ENCODE measurements around the gene CDCP2. TPM values are rescaled to one million over a fixed set of nuclear protein-coding genes. Genes with fewer than 3 reads are reported as not detected.
"Not testable (repeated sequence)": the region's sequence is repeated elsewhere in the genome, so short reads cannot be mapped to it uniquely, and the experiment has no call there.

Gene CDCP2
- total RNA-seq, 1 donor, result not detected

DNA sequence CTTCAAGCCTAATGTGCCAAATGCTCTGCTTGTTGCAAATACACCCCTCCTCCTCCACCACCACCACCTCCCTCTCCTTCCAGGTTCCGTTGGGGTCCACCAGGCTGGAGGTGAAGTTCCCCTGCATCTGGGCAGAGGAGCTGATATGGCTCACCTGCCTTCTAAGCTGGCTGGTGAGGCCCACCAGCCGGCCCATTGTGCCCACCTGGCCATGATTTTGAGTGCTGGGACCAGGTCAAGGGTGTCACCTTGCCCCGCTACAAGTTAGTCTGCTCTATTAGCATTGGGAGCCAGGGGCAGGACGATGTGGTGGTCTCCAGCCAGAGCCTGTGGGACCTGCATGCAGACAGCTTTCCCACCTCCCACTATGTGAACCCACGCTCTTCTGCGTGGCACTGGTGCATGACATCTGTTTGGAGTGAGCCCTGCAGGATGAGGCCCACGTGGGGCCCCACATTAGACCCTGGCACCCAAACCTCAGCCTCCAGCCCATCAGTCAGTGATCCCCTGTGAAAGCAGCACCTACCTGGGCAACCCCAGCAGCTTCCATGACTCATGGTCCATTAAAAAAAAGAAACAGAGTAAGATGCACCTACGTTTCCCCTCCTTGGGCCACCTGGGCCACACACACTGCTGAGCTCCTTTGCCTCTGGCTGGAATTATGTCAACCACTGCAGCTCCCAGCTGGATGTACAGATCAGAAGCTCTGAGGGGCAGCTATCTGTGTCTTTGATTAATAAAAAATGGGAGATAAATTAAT lies 15.6 kb upstream of the CDCP2 start:
- no peak overlapping the region for H3K4me2 ChIP-seq (ENCODE audit: insufficient read depth, low read length)
- H3K27me3 ChIP-seq (ENCODE audit: insufficient read depth, low read length), result no peaks in the 10 kb centered on the region
- TF ChIP-seq, protein P1, sequence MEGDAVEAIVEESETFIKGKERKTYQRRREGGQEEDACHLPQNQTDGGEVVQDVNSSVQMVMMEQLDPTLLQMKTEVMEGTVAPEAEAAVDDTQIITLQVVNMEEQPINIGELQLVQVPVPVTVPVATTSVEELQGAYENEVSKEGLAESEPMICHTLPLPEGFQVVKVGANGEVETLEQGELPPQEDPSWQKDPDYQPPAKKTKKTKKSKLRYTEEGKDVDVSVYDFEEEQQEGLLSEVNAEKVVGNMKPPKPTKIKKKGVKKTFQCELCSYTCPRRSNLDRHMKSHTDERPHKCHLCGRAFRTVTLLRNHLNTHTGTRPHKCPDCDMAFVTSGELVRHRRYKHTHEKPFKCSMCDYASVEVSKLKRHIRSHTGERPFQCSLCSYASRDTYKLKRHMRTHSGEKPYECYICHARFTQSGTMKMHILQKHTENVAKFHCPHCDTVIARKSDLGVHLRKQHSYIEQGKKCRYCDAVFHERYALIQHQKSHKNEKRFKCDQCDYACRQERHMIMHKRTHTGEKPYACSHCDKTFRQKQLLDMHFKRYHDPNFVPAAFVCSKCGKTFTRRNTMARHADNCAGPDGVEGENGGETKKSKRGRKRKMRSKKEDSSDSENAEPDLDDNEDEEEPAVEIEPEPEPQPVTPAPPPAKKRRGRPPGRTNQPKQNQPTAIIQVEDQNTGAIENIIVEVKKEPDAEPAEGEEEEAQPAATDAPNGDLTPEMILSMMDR (IDR thresholded peaks at IDR 0.05; ENCODE audit: extremely low read depth, low read depth, low read length), result no peak
- no peaks in the 10 kb centered on the region for H3K79me2 ChIP-seq (ENCODE audit: insufficient read depth, low read length)
- no peak for DNase-seq (ENCODE audit: insufficient read length, low spot score, missing footprints)
- H3K4me1 ChIP-seq (ENCODE audit: insufficient read depth, low read length), result no peaks in the 10 kb centered on the region
- no peak overlapping the region for H2AFZ ChIP-seq (ENCODE audit: low read length)
- no peak overlapping the region for H3K4me3 ChIP-seq (ENCODE audit: insufficient read depth, low read length)
- H4K20me1 ChIP-seq (ENCODE audit: insufficient read depth, low read length), result no peaks in the 10 kb centered on the region
- no peak overlapping the region for H3K27ac ChIP-seq (ENCODE audit: low read depth, low read length)
- no peaks in the 10 kb centered on the region for H3K9me3 ChIP-seq (ENCODE audit: low read depth, low read length)
- no peaks in the 10 kb centered on the region for H3K36me3 ChIP-seq (ENCODE audit: insufficient read depth, low read length)

DNA sequence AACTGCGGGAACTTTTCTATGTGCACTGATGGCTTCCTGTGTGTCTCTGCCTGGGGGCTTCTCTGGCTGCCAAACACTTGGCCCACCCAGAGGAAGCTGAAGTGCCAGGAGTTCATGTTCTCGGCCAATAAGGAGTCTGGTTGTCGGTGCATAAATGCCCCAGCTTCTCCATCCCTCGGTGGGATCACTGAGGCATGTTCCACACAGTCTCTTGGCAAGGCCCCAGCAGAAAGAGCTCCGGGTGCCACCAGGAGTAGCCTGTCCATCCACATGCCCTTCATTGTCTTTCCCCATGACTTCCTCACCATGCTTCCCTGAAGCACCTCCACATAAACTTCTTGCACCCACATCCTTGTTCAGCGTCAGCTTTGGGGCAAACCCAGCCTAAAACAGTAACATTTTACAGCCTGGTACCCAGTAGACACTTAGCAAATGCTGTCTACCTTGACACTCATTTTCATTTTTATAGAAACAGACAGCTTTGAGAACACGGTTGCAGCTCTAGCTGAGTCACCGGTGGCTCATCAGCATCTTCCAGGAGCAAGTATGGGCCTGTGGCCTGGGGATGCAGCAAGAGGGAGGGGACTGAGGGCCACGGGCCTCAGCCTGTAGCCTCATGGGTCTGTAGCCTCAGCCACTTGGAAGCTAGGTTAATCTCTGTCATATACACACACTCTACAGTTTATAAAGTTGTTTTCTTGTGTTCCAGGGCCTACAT lies 14.8 kb upstream of the CDCP2 start:
- Histone ChIP-seq H3K4me3 (ENCODE audit: insufficient read depth, low read length) (no peak overlapping the region), H3K4me2 (ENCODE audit: insufficient read depth, low read length) (no peak overlapping the region), H3K79me2 (ENCODE audit: insufficient read depth, low read length) (no peaks in the 10 kb centered on the region), H3K9me3 (ENCODE audit: low read depth, low read length) (no peaks in the 10 kb centered on the region), H3K27ac (ENCODE audit: low read depth, low read length) (no peak overlapping the region), H2AFZ (ENCODE audit: low read length) (no peak overlapping the region), H4K20me1 (ENCODE audit: insufficient read depth, low read length) (no peaks in the 10 kb centered on the region), H3K36me3 (ENCODE audit: insufficient read depth, low read length) (no peaks in the 10 kb centered on the region), H3K27me3 (ENCODE audit: insufficient read depth, low read length) (no peaks in the 10 kb centered on the region), H3K4me1 (ENCODE audit: insufficient read depth, low read length) (no peaks in the 10 kb centered on the region)
- TF ChIP-seq, protein P1 (IDR thresholded peaks at IDR 0.05; ENCODE audit: extremely low read depth, low read depth, low read length), result no peak
- DNase-seq (ENCODE audit: insufficient read length, low spot score, missing footprints), result no peak

DNA sequence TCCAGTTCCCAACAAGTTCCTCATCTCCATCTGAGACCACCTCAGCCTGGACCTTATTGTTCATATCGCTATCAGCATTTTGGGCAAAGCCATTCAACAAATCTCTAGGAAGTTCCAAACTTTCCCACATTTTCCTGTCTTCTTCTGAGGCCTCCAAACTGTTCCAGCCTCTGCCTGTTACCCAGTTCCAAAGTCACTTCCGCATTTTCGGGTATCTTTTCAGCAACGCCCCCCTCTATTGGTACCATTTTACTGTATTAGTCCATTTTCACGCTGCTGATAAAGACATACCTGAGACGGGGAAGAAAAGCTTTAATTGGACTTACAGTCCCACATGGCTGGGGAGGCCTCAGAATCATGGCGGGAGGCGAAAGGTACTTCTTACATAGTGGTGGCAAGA lies 13.6 kb upstream of the CDCP2 start:
- not testable (repeated sequence) for H3K4me3 ChIP-seq (ENCODE audit: insufficient read depth, low read length); H4K20me1 ChIP-seq (ENCODE audit: insufficient read depth, low read length); H3K79me2 ChIP-seq (ENCODE audit: insufficient read depth, low read length); H3K36me3 ChIP-seq (ENCODE audit: insufficient read depth, low read length); H2AFZ ChIP-seq (ENCODE audit: low read length); H3K4me1 ChIP-seq (ENCODE audit: insufficient read depth, low read length); H3K9me3 ChIP-seq (ENCODE audit: low read depth, low read length); H3K27ac ChIP-seq (ENCODE audit: low read depth, low read length); H3K4me2 ChIP-seq (ENCODE audit: insufficient read depth, low read length); DNase-seq (ENCODE audit: insufficient read length, low spot score, missing footprints); H3K27me3 ChIP-seq (ENCODE audit: insufficient read depth, low read length)

DNA sequence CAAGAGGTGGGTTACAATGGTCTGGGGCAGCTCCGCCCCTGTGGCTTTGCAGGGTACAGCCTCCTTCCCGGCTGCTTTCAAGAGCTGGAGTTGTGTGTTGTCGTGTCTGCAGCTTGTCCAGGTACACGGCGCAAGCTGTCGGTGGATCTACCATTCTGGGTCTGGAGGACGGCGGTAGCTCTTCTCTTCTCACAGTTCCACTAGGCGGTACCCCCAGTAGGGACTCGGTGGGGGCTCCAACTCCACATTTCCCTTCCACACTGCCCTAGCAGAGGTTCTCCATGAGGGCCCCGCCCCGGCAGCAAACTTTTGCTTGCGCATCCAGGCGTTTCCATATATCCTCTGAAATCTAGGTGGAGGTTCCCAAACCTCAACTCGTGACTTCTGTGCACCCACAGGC lies 12.3 kb upstream of the CDCP2 start:
- Histone ChIP-seq H4K20me1 (ENCODE audit: insufficient read depth, low read length) (no peaks in the 10 kb centered on the region), H3K4me2 (ENCODE audit: insufficient read depth, low read length) (no peak overlapping the region), H3K4me1 (ENCODE audit: insufficient read depth, low read length) (no peaks in the 10 kb centered on the region), H2AFZ (ENCODE audit: low read length) (no peak overlapping the region), H3K27me3 (ENCODE audit: insufficient read depth, low read length) (no peaks in the 10 kb centered on the region), H3K27ac (ENCODE audit: low read depth, low read length) (no peak overlapping the region), H3K9me3 (ENCODE audit: low read depth, low read length) (no peaks in the 10 kb centered on the region), H3K36me3 (ENCODE audit: insufficient read depth, low read length) (no peaks in the 10 kb centered on the region), H3K79me2 (ENCODE audit: insufficient read depth, low read length) (no peaks in the 10 kb centered on the region), H3K4me3 (ENCODE audit: insufficient read depth, low read length) (no peak overlapping the region)
- no peak for DNase-seq (ENCODE audit: insufficient read length, low spot score, missing footprints)
- TF ChIP-seq, protein P1 (IDR thresholded peaks at IDR 0.05; ENCODE audit: extremely low read depth, low read depth, low read length), result no peak

Measured in osteoblast (primary cell).